HK-2 (cell line): ENCODE data around the gene EFCAB12.

Experiments used
- DNase-seq: peaks from one replicate; pipeline ENCODE4 v3.0.0-alpha.2; 2018; ENCODE audit not compliant: unreplicated experiment

EFCAB12 gene

DNA sequence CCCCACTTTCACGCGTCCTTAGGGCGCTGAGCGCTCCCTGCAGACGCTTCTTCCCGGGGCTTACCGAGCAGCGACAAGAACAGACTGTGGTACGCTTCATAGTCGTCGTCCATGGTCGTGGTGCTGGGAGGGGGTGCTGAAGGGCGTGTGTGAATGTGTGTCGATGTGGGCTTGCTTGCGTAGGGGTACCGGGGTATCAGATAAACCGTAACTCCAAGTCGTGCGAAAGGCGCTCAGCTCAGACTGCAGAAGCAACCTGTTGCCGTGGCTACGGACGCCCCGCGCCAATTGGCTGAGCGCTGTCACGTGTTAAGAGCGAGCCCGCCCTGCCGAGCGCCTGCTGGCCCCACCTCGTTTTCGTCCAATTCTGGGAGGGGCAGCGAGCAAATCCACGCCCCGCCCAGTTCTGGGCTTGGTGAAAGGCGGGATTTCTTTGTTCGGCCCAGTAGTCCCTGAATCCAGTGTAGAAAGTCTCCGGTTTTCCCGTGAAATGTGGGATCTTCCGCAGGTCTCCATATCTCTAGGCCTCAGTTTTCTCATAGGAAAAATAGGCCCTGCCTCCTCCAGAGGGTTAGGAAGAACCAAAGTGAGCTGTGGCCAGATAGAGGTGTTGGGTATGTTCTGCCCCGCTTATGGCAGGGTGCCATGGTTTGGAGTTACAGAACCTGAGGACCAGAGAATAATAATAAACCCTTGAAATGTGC, at the start of gene EFCAB12:
TSS of gene EFCAB12 (minus strand) at position 261 of the 704 bp plus-strand sequence. CDS start at position 113, 148 bp downstream.
- DNase-seq: peak; percentile 94

DNA sequence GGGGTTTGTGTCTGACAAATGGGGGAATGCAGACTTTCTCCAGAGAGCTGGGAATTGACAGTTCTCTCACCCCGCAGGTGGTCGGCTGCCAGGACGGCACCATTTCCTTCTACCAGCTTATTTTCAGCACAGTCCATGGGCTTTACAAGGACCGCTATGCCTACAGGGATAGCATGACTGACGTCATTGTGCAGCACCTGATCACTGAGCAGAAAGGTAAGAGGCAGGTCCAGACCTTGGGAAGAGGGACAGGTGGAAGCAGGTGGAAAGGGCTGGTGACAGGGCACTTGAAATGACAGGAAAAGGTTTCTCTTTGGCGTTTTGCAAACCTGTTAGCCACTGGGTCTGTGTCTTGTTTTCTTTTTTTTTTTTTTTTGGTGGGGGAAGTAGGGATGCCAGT, 48.1 kb upstream of the EFCAB12 start:
- DNase-seq: no peak

- no peak for DNase-seq
These were observed 47.4 kb upstream of the EFCAB12 start for GRCh38 chr3:129475863-129476262.

DNA sequence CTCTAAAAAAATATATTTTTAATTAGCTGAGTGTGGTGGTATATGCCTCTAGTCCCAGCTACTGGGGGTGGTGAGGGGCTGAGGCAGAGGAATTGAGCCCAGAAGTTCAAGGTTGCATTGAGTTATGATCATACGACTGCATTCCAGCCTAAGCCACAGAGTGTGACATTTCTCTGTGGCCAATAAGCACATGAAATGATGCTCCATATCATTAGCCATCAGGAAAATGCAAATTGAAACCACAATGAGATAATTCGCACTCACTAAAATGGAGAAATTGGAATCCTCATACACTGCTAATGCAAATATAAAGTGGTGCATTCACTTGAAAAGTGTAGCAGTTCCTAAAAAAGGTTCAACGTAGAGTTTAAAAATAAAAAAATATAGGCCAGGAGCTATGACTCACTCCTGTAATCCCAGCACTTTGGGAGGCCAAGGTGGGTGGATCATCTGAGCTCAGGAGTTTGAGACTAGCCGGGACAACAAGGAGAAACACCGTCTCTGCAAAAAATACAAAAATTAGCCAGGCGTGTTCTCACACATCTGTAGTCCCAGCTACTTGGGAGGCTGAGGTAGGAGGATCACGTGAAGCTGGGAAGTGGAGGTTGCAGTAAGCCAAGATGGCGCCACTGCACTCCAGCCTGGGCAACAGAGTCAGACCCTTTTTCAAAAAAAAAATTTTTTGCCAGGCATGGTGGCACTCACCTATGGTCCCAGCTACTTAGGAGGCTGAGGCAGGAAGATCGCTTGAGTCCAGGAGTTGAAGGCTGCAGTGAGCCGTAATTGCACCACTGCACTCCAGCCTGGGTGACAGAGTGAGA, 46.8 kb upstream of the EFCAB12 start:
- DNase-seq: no peak

GRCh38 chr3:129473769-129474152, 45.3 kb upstream of the EFCAB12 start:
- no peak for DNase-seq

- DNase-seq: no peak
These were observed 44.8 kb upstream of the EFCAB12 start for GRCh38 chr3:129473067-129473768.

DNA sequence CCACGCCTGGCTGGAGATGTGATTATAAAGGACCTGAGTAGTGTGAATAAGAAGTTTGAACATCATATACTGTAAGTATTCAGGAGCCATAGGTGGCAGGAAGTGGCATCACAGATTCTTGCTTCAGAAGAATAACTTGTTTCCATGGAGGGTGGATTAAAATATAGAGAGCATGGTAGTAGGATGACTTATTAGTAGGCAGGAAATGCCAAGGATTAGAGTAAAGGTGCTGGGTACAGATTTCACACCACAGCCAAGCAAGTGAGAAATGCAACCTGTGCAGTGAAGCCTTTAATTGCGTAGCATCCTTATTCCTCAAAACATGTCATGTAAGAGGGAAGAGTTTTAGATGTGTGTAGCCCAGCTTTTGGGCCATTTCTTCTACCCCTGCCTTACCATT, 42.4 kb upstream of the EFCAB12 start:
- DNase-seq: no peak

DNA sequence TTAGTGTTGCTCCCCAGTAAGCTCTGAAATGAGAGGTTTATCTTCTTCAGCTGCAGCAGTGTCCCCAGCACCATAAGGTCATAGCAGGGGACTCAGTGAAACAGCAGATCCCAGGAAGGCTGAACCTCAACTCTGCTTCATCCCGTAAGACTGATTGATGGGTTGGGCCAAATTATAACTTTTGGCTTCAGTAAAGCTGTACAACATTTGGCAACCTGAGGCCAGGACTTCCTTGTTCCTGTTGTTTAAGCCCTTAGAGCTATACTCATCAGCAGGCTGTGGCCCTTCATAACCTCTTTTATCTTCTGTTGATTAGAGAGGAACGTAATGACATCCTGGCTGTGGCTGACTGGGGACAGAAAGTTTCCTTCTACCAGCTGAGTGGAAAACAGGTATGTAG, 40.6 kb upstream of the EFCAB12 start:
- no peak for DNase-seq

GRCh38 chr3:129467932-129468331, 39.5 kb upstream of the EFCAB12 start:
- no peak for DNase-seq

- no peak for DNase-seq
These were observed 35.3 kb upstream of the EFCAB12 start for GRCh38 chr3:129463716-129464115.

GRCh38 chr3:129463094-129463493, 34.7 kb upstream of the EFCAB12 start:
- no peak for DNase-seq

DNA sequence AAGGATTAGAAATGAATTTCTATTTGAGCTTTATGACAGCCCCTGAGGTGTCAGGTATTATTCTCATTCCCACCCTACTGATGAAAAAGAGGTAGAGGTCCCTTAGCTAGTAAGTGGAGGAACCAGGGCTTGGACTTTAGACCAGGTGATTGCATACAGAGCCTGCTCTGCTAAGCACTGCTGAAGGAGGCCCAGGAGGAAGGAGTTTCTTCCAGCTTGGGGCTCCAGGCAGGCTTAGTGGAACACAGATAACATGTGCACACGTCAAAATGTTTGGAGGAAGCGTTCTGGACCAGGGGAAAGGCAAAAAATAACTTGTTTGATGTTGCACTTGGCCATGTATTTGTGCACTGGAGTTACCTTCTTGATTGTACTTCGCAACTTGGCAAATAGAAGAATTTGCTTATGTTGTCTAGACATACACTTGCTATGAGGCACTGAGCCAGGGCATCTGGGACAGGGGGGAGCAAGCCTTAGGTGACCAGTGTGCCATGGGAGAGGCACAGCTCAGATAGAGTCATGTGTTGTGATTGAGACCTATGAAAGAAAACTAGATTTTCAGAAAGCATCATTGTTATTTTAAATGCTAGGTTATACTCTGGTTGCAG, 34.0 kb upstream of the EFCAB12 start:
- DNase-seq: no peak

GRCh38 chr3:129461461-129462146, 33.2 kb upstream of the EFCAB12 start:
- DNase-seq: no peak

DNA sequence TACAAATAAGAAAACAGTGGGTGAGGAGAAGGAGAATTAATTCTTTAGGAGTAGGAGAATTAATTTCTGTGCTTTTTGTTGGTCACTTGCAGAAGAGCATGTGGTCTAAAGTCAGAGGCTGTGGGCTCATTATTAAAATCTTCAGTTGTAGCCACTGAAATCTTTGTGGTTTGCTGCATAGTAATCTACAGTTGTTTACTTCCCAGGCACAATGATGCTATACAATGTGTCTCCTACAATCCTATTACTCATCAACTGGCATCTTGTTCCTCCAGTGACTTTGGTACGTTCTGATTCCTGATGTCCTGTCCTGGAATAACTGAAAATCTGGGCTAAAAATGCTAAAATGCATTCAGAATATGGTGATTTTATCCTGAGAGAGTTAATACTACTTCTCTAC, 32.6 kb upstream of the EFCAB12 start:
- DNase-seq: no peak

DNA sequence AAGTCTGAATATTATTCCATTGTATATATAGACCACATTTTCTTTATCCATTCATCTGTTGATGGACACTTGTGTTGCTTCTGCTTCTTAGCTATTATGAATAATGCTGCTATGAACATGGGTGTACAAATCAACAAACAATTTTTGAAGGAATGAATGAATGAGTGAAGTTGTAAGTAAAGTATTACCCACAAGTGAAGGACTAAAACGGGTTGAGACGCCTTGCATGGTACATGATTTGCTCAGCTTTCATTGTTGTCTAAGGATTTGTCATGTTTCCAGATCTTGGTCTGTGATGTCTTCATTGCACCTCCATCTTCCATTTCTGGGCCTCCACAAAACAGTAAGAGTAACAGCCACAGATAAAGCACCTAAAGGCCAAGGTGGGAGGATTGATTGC, 32.1 kb upstream of the EFCAB12 start:
- no peak for DNase-seq

DNA sequence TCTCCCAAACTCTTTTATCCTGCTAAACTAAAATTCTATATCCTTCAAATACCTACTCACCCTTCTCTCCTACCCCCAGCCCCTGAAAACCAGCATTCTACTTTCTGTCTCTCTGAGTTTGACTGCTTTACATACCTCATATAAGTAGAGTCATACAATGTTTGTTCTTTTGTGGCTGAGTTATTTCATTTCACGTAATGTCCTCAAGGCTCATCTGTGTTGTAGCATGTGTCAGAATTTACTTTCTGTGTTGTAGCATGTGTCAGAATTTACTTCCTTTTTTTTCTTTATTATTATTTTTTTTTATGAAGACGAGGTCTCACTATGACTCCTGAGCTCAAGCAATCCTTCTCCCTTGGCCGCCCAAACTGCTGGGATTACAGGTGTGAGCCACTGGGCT, 31.7 kb upstream of the EFCAB12 start:
- no peak for DNase-seq

DNA sequence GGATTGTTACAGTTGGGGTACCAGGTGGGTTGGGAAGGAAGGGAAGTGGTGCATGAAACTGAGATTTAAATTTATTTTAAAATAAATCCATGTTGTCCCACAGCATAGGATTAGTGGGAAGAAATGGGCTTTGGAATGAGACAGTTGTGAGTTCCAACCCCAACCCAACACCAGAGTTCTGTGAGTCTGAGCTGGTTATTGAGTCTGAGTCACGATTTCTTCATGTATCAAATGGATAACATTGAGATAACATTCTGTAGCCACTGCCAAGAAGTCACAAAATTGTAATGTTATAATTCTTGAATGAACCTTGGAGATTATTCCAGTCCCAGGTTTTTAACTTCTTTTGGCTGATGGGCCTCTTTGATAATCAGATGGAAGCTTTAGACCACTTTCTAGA, 25.3 kb upstream of the EFCAB12 start:
- DNase-seq: no peak

GRCh38 chr3:129449279-129450115, 21.1 kb upstream of the EFCAB12 start:
- DNase-seq: no peak

GRCh38 chr3:129448186-129448895, 19.9 kb upstream of the EFCAB12 start:
- no peak for DNase-seq

DNA sequence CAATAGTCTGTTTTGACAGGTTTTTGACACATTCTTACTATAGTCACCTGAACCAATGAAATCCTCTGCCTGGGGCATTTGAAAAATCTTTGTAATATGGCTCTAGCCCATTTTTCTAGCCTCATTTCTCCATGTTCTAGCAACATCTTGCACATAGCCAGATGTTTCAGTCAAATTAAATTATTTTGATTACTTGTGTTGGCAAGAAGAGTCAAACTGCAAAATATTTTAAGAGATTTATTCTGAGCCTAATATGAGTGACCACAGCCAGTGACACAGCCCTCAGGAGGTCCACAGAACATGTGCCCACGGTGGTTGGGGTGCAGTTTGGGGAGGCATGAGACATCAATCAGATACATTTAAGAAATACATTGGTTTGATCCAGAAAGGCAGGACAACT, 18.5 kb upstream of the EFCAB12 start:
- no peak for DNase-seq
